Activated naive CD4-positive, alpha-beta T cell treated with Interleukin-2 at 50 U/mL for 16 hours (primary cell): ENCODE data around the gene PRRC2B.
"Not testable (repeated sequence)": the region's sequence is repeated elsewhere in the genome, so short reads cannot be mapped to it uniquely, and the experiment has no call there.

Experiments
- DNase-seq: peaks from one replicate; pipeline ENCODE4 v3.0.0-alpha.2; 2020

Gene PRRC2B

DNA sequence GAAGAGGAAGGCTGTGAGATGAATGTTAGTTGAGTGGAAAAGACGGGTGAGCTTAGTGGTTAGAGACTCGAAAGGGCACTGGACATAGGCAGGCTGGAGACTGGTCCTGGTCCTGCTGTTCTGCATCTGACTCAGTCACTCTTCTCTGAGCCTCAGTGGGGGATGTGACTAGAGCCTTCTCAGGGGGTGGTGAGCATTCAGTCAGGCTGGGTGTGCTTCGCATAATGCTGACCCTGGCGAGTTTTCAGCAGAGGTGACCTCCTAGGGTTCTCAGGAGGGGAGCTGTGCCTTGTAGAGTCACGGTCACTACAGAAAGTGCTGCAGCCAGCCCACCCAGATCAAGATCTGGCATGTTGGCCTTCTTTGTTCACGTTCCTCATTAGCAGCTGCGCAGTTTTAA, 44.3 kb downstream of the PRRC2B start:
- DNase-seq = no peak

DNA sequence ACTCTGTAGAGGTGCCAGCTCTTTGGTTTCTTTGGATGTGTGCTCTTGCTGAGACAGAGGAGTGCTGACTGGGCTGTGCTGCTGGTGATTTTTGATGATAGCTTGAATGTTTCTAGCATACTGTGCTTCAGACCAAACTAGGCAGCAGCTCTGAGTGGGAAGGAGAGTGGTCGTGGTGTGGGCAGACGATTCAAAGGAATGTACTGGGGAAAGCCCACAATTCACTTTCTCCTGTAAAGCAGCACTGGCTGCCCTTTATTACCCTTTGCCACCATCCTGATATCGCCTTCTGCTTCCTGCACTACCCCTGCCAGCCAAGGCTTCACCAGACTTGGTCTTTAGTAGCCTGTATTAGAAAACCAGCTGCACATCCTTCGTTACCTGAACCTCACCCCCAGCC, 45.3 kb downstream of the PRRC2B start:
- no peak for DNase-seq

DNA sequence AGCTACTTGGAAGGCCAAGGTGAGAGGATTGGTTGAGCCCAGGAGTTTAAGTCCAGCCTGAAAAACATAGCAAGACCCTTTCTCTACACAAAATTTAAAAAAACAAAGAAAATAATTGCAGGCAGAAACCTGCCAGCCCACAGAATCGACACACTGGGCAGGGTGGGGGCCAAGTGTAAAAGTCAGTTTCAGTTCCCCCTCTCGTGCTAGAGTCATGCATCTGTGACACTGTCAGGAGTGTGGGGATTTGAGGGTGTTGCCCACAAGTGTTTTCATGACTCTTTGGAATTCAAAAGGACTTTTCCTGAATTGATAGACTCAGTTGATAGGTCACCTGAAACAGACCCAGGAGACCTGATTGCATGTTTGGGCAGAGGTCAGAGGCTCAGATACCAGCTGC, 47.6 kb downstream of the PRRC2B start:
- DNase-seq = no peak

DNA sequence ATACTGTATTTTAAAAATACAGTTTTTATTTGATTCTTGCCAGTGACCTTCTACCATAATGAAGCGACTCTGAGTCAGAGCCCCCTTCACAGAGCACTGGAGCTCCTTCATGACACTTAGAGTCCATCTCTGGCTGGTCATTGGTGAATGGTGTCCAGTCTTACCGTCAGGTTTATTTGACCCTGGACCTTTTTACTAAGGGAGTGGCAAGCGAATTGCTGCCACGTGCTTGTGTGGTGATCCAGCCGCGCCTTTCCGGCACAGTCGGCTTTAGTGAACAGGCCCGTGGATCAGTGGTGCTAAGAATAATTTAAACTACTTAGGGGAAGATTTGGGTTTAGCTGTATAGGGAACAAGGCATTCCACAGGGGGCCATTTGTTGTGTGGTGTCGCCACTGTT, 48.5 kb downstream of the PRRC2B start:
- DNase-seq = no peak

DNA sequence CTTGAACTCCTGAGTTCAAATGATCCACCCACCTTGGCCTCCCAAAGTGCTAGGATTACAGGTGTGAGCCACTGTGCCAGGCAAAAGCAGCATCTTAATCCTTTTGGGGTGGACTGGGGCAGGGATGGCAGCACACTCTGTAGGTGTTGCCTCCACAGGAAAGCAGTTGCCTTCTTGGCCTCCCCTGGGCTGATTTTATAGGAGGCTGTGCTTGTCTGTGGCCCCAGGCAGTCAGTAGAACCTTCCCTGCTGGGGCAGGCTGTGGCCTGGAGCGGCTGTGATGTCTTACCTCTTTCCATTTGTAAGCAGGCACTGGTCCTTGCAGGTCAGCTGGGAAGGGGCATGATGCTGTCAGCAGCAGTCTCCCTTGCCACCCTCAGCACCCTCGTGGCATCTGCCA, 49.8 kb downstream of the PRRC2B start:
- DNase-seq = no peak

DNA sequence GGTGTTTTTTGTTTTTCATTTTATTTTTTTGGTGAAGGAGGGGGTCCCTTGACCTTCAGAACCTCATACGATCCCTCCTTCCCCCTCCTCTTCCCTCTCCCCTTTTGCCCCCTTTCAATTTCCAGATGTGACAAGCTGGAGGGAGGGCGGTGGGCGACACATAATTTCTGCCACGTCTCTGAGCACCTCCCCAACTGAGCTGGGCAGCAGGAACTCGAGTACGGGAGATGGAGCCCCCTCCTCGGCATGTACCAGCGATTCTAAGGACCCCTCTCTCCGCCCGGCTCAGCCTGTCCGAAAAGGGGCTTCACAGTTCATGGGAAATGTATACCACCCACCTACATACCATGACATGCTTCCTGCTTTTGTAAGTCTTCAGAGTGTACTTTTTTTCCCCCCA, 52.4 kb downstream of the PRRC2B start:
- DNase-seq = no peak

DNA sequence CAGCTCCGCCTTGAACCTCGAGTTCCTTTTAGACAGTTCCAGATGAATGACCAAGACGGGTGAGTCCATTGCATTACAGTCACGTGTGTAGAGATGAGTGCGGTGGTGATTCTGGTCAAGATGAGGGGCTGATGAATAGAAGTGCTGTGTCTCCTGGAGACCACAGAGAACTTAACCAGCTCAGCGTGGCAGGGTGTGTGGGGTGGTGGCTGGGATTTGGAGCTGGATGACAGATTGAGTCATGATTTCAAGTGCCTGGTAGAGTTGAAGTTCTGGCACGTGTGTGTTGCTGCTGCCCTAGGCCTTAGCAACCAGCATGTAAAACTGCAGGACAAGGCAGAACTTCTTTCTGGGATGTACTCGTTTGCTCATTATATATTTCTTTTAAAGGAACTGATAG, 53.3 kb downstream of the PRRC2B start:
- no peak for DNase-seq

DNA sequence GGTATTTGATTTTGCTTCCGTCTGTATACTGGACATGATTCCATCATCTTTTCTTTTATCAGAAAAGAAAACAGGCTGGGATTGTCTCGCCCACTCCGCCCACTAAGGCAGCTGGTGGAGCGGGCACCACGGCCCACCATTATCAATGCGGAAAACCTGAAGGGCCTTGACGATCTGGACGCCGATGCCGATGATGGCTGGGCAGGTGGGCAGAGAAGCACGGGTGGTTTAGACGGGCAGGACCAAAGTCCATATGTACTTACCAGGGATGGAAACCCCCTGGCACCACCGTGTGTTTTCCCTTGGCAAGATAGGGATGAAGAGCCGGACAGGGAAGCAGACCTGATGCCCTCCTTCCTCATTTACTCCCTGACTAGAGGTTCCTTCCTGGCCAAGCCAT, 53.7 kb downstream of the PRRC2B start:
- no peak for DNase-seq

DNA sequence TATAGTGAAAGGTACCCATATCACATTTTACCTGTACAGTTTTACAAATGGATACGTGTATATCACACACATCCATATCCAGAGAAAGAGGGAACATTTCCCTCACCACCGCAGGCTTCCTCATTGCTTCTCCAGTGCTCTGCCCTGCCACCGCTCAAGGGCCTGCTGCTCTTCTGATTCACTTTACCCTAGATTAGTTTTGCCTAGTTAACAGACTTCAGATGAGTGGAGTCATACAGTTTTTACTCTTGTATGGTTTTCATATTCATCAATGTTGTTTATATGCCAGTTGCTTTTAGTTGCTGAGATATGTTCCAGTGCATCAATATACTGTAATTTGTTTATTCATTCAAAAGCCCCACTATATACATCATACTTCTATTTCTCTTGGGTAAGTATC, 54.9 kb downstream of the PRRC2B start:
- no peak for DNase-seq

DNA sequence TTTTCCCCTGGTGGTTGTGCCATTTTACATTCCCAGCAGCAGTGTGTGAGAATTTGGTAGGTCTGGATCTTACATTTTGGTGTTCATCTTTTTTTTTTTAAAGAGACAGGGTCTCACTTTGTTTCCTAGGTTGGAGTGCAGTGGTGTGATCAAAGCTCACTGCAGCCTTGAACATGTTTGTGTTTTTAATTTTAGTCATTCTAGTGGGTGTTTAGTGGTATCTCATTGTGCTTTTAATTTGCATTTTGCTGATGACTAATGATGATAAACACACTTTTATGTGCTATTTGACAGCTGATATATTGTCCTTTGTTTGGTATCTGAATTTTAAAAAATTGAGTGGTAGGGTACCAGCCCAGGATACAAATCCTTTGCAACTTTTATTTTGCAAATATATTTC, 55.4 kb downstream of the PRRC2B start:
- DNase-seq = no peak

DNA sequence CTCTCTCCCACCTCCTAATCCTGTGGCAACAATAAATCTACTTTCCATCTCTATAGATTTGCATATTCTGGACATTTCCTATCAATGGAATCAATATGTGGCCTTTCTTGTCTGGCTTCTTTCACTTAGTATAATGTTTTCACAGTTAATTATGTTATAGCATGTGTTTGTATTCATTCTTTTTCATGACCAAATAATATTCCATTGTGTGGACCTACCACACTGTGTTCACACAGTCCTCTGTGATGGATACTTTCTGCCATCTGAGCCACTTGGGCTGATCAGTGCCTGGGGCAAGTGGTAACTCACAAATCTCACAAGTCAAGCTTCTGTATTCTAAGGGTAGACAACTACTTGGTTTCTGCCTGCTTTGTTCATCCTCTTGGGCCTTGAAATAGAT, 60.1 kb downstream of the PRRC2B start:
- no peak for DNase-seq

DNA sequence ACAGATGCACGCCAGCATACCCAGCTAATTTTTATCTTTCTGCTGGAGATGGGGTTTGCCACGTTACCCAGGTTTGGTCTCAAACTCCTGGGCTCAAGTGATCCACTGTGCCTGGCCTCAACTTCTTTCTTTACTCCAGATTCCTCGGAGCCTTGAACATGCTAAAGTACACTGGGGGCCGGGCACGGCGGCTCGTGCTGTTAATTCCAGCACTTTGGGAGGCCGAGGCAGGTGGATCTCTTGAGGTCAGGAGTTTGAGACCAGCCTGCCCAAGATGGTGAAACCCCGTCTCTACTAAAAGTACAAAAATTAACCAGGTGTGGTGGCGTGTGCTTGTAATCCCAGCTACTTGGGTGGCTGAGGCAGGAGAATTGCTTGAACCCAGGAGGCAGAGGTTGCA, 61.8 kb downstream of the PRRC2B start:
- DNase-seq = not testable (repeated sequence)

DNA sequence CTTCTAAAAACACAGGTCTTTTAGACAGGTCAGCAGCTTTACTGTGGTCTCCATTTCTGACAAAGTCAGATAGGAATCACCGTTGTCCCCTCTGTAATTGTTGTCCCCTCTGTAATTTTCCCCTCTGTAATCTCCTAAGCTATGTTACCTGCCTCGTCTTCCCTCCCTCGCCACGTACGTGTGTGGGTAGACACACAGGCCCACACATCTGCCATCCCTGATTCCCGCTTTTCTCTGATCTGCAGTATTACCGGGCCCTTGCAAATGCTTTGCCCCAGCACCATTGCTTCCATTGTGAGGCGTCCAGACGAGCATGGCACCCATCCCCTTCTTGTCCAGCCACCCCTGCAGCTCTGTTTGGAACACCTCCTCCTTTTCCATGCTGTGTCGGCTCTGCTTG, 63.9 kb downstream of the PRRC2B start:
- DNase-seq = no peak

DNA sequence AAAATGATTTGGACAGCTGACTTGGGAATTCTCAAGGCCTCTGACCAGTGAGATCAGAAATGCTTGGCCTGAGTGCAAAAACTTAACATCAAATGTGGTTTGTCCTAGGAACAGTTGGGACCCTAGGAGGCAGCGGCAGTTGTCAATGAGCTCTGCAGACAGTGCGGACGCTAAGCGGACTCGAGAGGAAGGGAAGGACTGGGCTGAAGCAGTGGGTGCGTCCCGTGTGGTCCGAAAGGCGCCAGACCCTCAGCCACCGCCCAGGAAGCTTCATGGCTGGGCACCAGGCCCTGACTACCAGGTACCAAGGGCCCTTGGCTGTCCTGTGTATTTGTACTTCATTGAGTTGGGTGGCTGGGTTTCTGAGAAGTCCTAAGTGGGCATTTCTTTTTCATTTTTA, 65.2 kb downstream of the PRRC2B start:
- no peak for DNase-seq

DNA sequence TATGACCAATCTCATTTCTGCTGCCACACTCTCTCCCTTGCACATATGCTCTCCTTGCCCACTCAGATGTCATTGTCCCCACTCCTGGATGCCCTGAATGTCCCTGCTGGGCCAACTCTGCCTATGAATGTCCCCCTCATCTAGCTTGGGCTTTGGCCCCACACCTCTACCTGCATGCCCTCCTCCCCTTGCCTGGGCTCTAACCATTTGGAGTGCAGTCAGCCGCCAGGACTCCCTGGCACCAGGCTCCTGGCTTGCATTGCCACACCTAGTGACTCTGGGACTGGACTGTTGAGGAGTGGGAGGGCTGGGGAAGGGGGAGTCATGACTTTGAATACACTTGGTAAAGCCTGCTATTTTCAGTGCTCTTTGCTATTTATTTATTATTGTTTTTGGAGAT, 67.3 kb downstream of the PRRC2B start:
- DNase-seq = no peak

DNA sequence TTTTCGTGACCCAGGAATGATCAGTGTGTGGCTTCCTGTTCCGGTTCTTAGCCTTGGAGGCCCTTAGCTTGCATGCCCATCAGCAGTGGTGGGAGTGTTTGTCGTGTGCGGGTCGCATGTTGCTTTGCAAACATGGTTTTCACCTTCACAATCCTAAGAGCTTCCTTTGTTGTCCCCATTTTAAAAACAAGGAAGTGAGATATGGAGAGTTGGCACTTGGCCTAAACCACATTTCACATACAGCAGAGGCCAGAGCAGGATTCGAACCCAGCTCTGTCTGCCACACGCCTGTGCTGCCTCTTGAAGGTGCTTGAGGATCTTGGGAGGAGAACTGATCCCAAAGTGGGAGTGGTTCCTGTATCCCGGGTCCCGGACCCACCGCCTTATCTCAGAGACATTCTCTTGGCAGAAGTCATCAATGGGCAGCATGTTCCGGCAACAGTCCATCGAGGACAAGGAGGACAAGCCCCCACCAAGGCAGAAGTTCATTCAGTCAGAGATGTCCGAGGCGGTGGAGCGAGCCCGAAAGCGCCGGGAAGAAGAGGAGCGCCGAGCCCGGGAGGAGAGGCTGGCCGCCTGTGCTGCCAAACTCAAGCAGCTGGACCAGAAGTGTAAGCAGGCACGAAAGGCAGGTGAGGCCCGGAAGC, 70.6 kb downstream of the PRRC2B start:
- no peak for DNase-seq

DNA sequence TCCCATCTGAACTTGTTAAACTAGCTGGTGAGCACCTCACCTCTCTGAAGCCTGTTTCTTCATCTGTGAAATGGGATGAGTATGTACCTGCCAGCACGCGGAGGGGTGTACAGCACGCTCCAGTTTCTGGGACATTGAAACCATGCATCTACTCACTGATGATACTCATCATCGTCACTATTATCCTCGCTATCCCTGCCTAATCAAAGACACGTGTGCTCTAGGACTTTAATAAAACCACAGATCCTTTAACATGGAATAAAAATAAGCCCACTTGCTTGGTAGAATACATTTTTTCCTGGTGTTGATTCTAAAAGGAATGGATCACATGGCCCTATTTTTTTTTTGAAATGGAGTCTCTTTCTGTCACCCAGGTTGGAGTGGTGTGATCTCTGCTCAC, 71.5 kb downstream of the PRRC2B start:
- no peak for DNase-seq

DNA sequence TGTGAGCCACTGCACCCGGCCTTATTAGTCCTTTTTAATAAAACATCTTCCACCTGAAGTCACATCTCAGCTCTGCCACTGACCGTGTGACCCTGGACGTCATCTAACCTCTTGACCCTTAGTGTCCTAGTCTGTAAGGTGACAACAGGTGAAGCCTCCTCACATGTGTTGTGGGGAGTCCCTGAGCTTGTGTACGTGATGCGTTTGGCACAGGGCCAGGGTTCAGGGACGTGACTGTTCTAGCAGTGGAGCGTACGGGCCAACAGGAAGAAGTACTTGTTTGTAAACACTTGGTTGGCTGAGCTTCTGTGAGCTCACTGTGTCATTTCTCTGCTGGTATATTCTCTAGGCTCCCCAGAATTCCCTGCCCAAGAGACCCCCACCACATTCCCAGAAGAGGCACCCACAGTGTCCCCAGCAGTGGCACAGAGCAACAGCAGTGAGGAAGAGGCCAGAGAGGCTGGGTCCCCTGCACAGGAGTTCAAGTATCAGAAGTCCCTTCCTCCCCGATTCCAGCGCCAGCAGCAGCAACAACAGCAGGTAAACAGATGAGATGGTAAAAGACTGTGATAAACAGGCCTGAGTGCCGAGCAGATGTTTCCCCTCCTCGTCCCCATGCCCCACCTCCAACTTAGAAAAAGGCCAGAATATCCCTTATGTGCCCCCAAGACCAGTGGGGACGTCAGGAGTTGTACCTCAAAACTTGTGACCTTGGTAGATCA, 73.5 kb downstream of the PRRC2B start:
- DNase-seq = no peak

DNA sequence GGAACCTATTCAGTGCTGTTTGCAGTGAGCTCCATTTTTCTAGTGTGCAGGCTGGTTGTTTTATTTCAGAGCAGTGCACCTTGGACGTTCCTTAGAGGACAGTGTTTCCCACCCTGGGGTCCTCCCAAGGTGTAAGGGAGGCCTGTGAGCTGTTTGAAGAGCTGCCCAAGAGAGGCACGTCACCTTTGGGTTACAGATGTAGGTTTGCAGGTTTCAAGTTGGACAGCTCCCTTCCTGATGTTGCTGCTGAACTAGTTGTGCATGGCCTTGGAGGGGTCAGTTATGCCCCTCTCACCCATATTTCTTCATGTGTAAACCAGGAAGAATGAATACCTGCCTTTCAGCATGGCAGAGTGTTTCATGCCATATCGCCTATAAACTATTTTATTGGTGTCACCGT, 74.1 kb downstream of the PRRC2B start:
- no peak for DNase-seq

DNA sequence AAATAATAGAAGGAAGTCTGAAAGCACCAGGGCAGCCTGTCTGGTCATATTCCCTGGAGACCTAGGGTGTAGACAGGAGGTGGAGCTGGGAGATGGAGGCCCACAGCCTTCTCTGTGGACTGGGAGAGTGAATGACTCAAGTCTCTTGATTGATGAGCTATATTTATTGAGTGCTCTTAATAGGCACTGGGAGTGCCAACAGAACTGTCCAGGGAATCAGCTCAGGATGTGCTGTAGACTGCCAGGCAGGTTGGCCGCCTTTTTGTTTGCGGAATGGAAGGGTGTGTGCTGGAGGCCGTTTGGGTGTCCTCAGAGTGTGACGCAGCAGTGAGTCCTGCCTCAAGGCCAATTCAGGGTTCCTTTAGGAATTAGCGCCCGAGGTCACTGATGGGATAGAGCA, 75.5 kb downstream of the PRRC2B start:
- DNase-seq = no peak

DNA sequence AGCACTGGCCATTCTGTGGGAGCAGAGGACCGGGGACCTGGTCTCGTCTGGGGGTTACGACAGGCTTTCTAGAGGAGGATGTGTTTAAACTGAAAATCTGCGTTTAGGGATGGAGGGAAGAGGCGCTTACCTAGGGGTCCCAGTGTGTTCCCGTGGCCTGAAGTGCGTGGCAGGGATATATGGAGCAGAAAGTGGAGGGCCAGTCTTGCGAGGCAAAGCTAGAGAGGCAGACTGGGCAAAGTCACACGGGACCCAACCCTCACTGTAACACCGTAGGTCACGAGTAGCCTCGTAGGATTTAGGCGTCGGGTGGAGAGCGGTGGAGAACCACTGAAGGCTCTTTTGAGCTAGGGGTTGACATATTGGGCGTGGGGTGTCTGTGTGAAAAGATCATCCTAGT, 76.1 kb downstream of the PRRC2B start:
- DNase-seq = no peak

DNA sequence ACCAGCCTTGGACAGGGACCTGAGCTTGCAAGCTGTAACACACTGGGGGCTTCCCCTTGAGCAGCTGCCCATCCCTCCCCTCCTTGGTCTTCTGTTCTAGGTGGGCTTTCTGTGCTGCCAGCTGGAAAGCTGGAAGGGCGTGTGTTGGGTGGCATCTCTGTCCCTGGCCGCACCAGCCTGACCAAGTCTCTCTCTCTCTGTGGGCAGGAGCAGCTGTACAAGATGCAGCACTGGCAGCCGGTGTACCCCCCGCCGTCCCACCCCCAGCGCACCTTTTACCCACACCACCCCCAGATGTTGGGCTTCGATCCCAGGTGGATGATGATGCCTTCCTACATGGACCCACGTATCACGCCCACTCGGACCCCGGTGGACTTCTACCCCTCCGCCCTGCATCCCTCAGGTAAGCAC, 76.7 kb downstream of the PRRC2B start:
- no peak for DNase-seq

DNA sequence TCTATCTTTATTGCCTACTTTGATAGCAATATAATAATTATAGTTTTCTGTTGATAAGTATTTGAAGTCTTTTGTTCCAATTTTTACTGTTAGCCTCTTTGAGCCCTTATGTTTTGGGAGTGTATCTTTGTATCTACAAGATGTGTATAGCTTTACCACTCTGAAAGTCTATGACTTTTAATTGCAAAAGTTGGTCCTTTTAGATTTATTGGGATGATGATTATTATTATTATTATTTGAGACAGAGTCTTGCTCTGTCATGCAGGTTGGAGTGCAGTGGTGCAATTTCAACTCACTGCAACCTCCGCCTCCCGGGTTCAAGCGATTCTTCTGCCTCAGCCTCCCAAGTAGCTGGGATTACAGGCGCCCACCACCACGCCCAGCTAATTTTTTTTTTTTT, 78.2 kb downstream of the PRRC2B start:
- not testable (repeated sequence) for DNase-seq

DNA sequence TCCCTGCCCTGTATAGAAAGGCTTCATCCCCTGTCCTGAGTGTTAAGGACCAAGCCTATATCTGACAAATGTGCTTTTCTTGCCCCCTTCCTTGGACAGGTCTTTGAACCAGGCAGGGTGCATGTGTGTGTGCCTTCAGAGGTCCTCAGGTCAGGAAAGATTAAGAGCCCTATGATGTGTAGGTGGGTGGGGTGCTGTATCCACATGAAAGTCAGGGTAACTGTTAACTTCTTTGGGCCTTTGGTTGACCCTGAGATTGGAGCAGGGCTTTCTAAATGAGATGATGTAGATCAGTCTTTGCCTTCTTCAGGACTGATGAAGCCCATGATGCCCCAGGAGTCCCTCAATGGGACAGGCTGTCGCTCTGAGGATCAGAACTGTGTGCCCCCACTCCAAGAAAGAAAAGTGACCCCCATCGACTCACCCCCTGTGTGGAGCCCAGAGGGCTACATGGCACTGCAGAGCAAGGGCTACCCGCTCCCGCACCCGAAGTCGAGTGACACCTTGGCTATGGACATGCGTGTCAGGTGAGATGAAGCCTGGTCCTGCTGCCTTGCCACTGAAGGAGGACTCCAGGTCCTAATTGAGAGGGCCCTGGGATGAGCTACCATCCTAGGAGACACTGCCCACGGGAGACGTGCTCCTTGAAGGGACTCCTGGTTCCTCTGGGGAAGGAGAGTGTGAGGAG, 79.5 kb downstream of the PRRC2B start:
- DNase-seq = no peak

DNA sequence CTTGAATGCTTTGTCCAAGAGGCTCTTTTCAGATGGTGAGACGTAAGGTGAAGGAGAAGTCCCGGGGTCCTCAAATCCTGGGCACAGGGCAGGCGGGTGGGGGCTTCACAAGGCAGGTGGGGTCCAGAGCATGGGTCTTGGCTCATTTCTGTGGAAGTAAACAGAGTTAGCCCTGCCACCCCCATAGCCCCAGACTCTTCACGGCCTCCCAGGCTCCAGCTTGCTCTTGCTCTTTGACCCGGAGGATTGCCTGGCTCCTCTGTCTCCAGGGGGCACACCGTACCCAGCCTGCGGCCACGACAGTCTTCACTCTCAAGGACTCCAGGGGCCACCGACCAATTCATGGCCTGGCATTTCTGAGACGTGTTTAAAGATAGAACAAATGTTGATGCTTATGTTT, 80.0 kb downstream of the PRRC2B start:
- no peak for DNase-seq
